ENCODE data around the gene CASP2. TPM values are rescaled to one million over a fixed set of nuclear protein-coding genes. Genes with fewer than 3 reads are reported as not detected.
A peak's percentile ranks its signal among the peaks of the same experiment; 100 is the strongest.

Gene CASP2
- total RNA-seq, 1 experiment from 2014 or later = 65.3 TPM

- no peak overlapping the region for H3K4me3 Mint-ChIP-seq
- H2BK120ac ChIP-seq (ENCODE audit: low read depth, low read length, poor library complexity, severe bottlenecking) = no peak overlapping the region
- no peaks in the 10 kb centered on the region for H4K20me1 ChIP-seq (ENCODE audit: control insufficient read depth, insufficient read depth, insufficient read length)
- H3K27me3 ChIP-seq (ENCODE audit: insufficient read depth, low read length) = no peaks in the 10 kb centered on the region
- H3K4ac ChIP-seq (ENCODE audit: low read depth, low read length) = no peak overlapping the region
- no peaks in the 10 kb centered on the region for H3K9me3 Mint-ChIP-seq
- H2BK20ac ChIP-seq (ENCODE audit: low read depth, low read length, poor library complexity, severe bottlenecking) = no peak overlapping the region
- no peak overlapping the region for H4K8ac ChIP-seq (replicated peaks; ENCODE audit: insufficient read length, low read depth, low read length)
- H4K91ac ChIP-seq (ENCODE audit: insufficient read length, low read depth, low read length) = no peak overlapping the region
- H3K36me3 Mint-ChIP-seq (ENCODE audit: insufficient read depth in 1 of 3, low read depth in 3 of 3) = no peaks in the 10 kb centered on the region
- TF ChIP-seq, protein P1, sequence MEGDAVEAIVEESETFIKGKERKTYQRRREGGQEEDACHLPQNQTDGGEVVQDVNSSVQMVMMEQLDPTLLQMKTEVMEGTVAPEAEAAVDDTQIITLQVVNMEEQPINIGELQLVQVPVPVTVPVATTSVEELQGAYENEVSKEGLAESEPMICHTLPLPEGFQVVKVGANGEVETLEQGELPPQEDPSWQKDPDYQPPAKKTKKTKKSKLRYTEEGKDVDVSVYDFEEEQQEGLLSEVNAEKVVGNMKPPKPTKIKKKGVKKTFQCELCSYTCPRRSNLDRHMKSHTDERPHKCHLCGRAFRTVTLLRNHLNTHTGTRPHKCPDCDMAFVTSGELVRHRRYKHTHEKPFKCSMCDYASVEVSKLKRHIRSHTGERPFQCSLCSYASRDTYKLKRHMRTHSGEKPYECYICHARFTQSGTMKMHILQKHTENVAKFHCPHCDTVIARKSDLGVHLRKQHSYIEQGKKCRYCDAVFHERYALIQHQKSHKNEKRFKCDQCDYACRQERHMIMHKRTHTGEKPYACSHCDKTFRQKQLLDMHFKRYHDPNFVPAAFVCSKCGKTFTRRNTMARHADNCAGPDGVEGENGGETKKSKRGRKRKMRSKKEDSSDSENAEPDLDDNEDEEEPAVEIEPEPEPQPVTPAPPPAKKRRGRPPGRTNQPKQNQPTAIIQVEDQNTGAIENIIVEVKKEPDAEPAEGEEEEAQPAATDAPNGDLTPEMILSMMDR (conservative IDR thresholded peaks at IDR 0.05) = peak; percentile 52; the same call in 2 of the 3 replicates
- H4K5ac ChIP-seq (ENCODE audit: insufficient read length, low read depth, low read length) = no peak overlapping the region
- no CpG with 5 or more reads among the region's 3 CpGs for WGBS (ENCODE audit: extremely low coverage, insufficient read length, low lambda C conversion rate)
- H2AK5ac ChIP-seq (ENCODE audit: insufficient read length, low read length) = no peak overlapping the region
- no peak overlapping the region for H3K27ac ChIP-seq (ENCODE audit: insufficient read length, low read depth, low read length)
- H3K23ac ChIP-seq (ENCODE audit: insufficient read length, low read depth, low read length) = no peak overlapping the region
- H2AFZ ChIP-seq (ENCODE audit: low read length) = no peak overlapping the region
- H3K79me1 ChIP-seq (ENCODE audit: insufficient read depth, low read depth, low read length, poor library complexity, severe bottlenecking) = no peaks in the 10 kb centered on the region
- no peaks in the 10 kb centered on the region for H3K4me1 Mint-ChIP-seq
- no peak overlapping the region; the same call in 1 of the 2 replicates for H2BK15ac ChIP-seq (ENCODE audit: low read depth, low read length)
- H3K9ac ChIP-seq (ENCODE audit: extremely low read depth, insufficient read length, low read length) = no peak overlapping the region
- H3K4me1 ChIP-seq (ENCODE audit: insufficient read depth, low read length) = no peaks in the 10 kb centered on the region
- DNase-seq = no peak
- H3K27ac Mint-ChIP-seq = no peak overlapping the region
- peaks cover 1% of the 10 kb centered on the region; the same call in 1 of the 2 replicates for H3K27me3 Mint-ChIP-seq (ENCODE audit: low read depth)
- no peak overlapping the region for H3K18ac ChIP-seq (ENCODE audit: insufficient read length, low read depth, low read length)
- H3K79me2 ChIP-seq (ENCODE audit: insufficient read depth, low read length) = no peaks in the 10 kb centered on the region
- no peak overlapping the region for H2BK12ac ChIP-seq (ENCODE audit: insufficient read length, low read depth, low read length)
- no peaks in the 10 kb centered on the region for H3K23me2 ChIP-seq (ENCODE audit: insufficient read length, low read depth, low read length, poor library complexity, severe bottlenecking)
- no peak overlapping the region for H3T11ph ChIP-seq (ENCODE audit: low read length)
- no peak overlapping the region for H2BK5ac ChIP-seq (ENCODE audit: insufficient read length, low read length)
- H3K4me2 ChIP-seq (ENCODE audit: insufficient read depth, insufficient read length, low read length) = no peak overlapping the region
- no peak overlapping the region for H3K56ac ChIP-seq (ENCODE audit: insufficient read length, low read depth, low read length)
- no peak overlapping the region for H3K14ac ChIP-seq (ENCODE audit: insufficient read depth, low read length)
- H3K9me3 ChIP-seq (ENCODE audit: control insufficient read depth, low read depth, low read length) = no peaks in the 10 kb centered on the region
Measured at GRCh38 chr7:143256325-143256724, 31.8 kb upstream of the CASP2 start.
